Neural cell (in vitro differentiated cells): ENCODE measurements around the gene ATXN7L3.

ENCODE experiments used
- EZH2 ChIP-seq: fragments of 200-600, 300-800 bp; shearing (Covaris generic), sonication (generic); IDR thresholded peaks from 2 replicates; pipeline ENCODE4 v1.6.1; 2014; ENCODE audit warnings: antibody characterized with exemption, low read length, borderline replicate concordance, mild to moderate bottlenecking; ENCODE audit not compliant: insufficient read depth, poor library complexity, severe bottlenecking
- TF ChIP-seq, protein P1 (sequence below): fragments of 450-650 bp; IDR thresholded peaks from 2 replicates; pipeline ENCODE4 v1.5.1; 2014; ENCODE audit warnings: antibody characterized with exemption, mild to moderate bottlenecking, moderate library complexity; ENCODE audit not compliant: poor library complexity, severe bottlenecking

DNA sequence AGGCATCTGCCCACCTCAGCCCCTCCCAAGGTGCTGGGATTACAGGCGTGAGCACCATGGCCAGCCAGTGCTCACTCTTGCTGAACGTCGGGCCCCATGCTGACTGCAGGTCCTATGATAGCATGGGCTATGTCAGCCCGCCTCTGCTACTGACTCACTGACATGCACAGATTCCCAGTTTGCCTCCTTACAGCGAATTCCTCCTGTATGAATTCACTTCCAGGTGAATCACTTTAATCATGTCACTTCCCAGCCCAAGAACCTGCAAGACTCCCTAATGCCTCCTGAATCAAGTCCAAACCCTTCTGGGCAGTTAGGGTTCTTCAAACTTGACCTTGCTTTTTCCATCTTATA, 35.9 kb upstream of the ATXN7L3 start:
- TF ChIP-seq EZH2, result no peak
- TF ChIP-seq, protein P1, sequence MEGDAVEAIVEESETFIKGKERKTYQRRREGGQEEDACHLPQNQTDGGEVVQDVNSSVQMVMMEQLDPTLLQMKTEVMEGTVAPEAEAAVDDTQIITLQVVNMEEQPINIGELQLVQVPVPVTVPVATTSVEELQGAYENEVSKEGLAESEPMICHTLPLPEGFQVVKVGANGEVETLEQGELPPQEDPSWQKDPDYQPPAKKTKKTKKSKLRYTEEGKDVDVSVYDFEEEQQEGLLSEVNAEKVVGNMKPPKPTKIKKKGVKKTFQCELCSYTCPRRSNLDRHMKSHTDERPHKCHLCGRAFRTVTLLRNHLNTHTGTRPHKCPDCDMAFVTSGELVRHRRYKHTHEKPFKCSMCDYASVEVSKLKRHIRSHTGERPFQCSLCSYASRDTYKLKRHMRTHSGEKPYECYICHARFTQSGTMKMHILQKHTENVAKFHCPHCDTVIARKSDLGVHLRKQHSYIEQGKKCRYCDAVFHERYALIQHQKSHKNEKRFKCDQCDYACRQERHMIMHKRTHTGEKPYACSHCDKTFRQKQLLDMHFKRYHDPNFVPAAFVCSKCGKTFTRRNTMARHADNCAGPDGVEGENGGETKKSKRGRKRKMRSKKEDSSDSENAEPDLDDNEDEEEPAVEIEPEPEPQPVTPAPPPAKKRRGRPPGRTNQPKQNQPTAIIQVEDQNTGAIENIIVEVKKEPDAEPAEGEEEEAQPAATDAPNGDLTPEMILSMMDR, result no peak
